ENCODE data around the gene ARHGAP22. TPM values are rescaled to one million over a fixed set of nuclear protein-coding genes. Genes with fewer than 3 reads are reported as not detected.
A peak's percentile ranks its signal among the peaks of the same experiment; 100 is the strongest.

Gene ARHGAP22
- total RNA-seq (ENCODE audit: low replicate concordance), result 22.3 and 60.2 TPM in 2 replicates

- H3K4me3 ChIP-seq (ENCODE audit: low read depth, low read length), result peak within 1 kb of the TSS; percentile 88
- no peak for TF ChIP-seq CTCF (IDR thresholded peaks at IDR 0.05; ENCODE audit: insufficient read depth, low read length)
- DNase-seq (ENCODE audit: low read depth), result no peak
These were observed at the start of gene ARHGAP22 for GRCh38 chr10:48604991-48605508. ARHGAP22 (minus strand) TSS chr10:48605073; CDS start chr10:48604796, 277 bp downstream.

- no peak for TF ChIP-seq CTCF (IDR thresholded peaks at IDR 0.05; ENCODE audit: insufficient read depth, low read length)
- DNase-seq (ENCODE audit: low read depth), result no peak
- H3K4me3 ChIP-seq (ENCODE audit: low read depth, low read length), result no peak overlapping the region
These were observed 49.2 kb upstream of the ARHGAP22 start for GRCh38 chr10:48653944-48654698.

- H3K4me3 ChIP-seq (ENCODE audit: low read depth, low read length), result no peak overlapping the region
- no peak for DNase-seq (ENCODE audit: low read depth)
- TF ChIP-seq CTCF (IDR thresholded peaks at IDR 0.05; ENCODE audit: insufficient read depth, low read length), result no peak
These were observed 48.5 kb upstream of the ARHGAP22 start for GRCh38 chr10:48653347-48653746.

- H3K4me3 ChIP-seq (ENCODE audit: low read depth, low read length), result no peak overlapping the region
- DNase-seq (ENCODE audit: low read depth), result no peak
- TF ChIP-seq CTCF (IDR thresholded peaks at IDR 0.05; ENCODE audit: insufficient read depth, low read length), result no peak
These were observed 47.5 kb upstream of the ARHGAP22 start for GRCh38 chr10:48652344-48652743.

- no peak overlapping the region for H3K4me3 ChIP-seq (ENCODE audit: low read depth, low read length)
- no peak for DNase-seq (ENCODE audit: low read depth)
- TF ChIP-seq CTCF (IDR thresholded peaks at IDR 0.05; ENCODE audit: insufficient read depth, low read length), result no peak
These were observed 47.0 kb upstream of the ARHGAP22 start for GRCh38 chr10:48651839-48652238.

GRCh38 chr10:48651293-48651692, 46.4 kb upstream of the ARHGAP22 start:
- TF ChIP-seq CTCF (IDR thresholded peaks at IDR 0.05; ENCODE audit: insufficient read depth, low read length), result no peak
- DNase-seq (ENCODE audit: low read depth), result no peak
- H3K4me3 ChIP-seq (ENCODE audit: low read depth, low read length), result no peak overlapping the region
